ENCODE measurements around the gene SDF2.

DNA sequence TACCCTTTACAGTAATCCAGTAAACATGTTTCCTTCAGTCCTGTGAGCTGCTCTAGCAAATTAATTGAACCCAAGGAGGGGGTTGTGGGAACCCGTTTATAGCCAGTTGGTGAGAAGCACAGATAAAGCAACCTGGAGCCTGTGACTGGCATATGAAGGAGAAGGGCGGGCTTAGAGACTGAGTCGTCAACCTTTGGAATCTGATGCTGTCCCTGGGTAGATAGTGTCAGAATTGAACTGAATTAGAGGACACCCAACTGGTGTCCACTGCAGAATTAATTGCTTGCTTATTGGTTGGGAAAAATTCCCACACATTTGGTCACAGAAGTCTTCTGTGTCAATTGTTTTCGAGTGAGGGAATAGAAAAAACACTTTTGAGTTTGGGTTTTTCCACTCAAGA, 34.9 kb downstream of the SDF2 start:
- TF ChIP-seq ARNT (IDR thresholded peaks at IDR 0.05) (no peak), FOXK2 (IDR thresholded peaks at IDR 0.05) (no peak), LEF1 (IDR thresholded peaks at IDR 0.05; ENCODE audit: borderline replicate concordance) (no peak)

All from HEK293T (cell line).